Fibroblast of skin of left quadriceps (primary cell): Measurements from ENCODE around the gene VAMP3.
A peak's percentile ranks its signal among the peaks of the same experiment; 100 is the strongest.

Source experiments
- DNase-seq, 2 experiments: peaks; one replicate each; pipeline ENCODE4 v3.0.0-alpha.2; 2013; ENCODE audit warnings: low read depth in 2 of 2

The VAMP3 gene

DNA sequence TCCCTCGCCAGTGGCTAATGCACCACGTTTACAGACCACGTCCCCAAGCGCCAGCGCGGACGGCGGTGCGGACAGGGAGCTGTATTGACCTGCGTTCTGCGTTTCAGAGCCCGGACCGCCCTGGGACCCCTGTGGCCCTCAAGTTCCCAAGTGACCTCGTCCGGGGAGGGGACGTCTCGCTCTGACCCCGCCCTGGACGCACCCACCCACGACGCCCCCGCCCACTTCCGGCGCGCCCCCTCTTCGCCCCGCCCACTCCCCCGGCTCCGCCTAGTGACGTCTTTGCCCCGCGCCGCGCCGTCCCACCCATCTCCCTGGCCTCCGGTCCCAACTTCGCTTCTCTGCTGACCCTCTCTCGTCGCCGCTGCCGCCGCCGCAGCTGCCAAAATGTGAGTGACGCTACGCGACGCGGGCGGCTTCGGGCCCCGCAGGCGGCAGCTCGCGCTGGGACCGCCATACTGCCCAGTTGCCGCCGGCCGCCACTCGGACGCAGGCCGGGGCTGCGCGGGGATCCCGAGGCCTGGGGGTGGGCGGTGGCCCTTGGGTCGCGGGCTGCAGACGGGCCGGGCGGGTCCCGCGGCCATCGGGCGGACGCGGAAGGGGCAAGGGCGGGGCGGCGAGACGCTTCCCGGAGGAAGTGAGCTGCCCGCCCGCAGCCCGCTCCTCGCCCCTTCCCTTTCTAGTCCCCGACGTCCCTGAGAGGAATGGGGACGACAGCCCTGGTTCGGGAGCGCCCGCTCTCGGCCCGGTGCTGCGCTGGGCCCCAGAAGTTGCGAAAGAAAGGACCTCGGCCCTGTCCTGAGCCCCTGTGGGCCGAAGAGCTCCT, at the start of gene VAMP3:
Gene VAMP3, plus strand, starts transcription at position 300 of the 826 bp plus-strand sequence. Its CDS starts 88 bp downstream, at position 388.
- DNase-seq: peak; percentile 35 to 46

DNA sequence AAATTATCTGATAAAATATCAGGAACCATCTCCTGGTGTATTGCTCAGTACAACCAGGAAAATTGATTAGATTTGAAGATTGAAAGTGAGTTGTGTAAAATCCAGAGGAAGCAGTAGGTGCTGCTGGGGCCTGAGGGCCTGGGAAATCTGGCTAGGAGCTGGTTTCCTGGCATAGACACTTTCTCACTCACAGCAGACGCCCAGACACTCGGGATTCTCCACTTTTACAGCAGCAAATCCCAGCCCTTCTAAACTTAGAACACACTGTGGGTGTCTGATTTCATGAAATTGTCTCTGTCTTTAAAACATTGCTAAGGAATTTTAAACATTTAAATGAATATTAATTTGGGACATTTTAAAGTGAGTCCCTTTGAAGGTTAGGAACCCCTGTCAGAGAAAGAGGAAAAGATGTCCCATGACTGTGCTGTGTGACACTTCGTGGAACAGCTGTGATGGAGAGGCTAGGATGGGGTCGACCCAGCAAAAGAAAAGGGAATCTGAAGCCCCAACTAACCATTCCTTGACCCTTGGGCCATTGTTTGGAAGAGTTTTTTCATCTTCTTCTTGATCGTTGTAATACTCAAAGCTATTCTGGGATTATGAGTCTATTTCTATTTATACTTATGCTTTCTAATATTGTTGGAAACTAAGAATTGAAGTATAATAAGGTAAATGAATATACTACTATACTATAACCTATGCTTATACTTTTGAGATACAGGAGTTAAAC, 49.0 kb upstream of the VAMP3 start:
- DNase-seq: no peak

DNA sequence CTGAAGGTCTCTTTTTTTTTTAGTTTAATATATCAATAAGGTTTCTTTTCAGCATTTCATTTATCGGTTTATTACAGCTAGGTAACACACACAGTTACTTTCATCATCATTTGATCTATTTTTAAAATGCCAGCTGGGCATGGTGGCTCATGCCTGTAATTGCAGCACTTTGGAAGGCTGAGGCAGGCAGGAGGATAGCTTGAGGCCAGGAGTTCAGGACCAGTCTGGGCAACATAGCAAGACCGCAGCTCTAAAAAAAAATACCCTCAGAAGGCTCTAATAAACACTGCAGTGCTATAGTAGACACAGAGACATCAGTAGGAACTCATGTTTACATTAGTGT, 48.5 kb upstream of the VAMP3 start:
- DNase-seq: no peak

DNA sequence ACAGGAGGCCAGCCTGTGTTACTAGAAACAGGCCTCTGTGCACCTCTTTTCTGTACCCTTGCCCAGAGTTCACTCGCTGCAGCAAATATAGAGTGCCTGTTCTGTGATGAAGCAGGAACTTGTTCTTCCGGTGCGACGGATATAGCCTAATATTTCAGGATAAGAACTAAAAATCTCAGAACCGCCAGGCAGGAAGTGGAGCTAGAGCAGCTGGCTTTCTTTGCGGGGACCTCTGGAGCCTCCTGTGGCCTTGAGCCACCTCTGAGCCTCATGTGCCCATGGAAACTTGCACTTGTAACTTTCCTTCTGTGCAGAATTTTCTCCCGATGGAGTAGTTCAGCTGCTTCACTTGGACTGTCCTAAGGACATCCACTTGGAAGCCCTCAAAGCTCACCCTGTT, 44.5 kb upstream of the VAMP3 start:
- DNase-seq: no peak

GRCh38 chr1:7727809-7728471, 43.2 kb upstream of the VAMP3 start:
- no peak for DNase-seq

DNA sequence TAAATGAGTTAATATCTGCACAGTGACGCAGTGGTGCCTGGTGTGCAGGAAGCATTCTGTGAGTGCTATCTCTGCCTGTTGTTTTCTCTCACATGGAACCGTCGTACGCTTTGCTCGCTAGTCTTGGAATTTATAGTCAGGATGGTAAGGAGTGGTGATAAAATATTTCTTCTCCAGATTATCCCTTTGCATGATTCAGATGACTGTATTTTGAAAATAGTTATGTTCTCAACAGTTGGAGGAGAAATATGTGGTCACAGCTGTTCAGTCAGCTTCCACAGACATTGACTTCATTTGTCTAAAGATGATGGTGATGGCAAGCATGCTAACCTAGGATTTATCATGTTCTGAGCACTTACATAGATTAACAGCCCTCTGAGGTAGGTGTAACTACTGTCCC, 41.3 kb upstream of the VAMP3 start:
- no peak for DNase-seq

GRCh38 chr1:7732331-7732730, 38.8 kb upstream of the VAMP3 start:
- no peak for DNase-seq

DNA sequence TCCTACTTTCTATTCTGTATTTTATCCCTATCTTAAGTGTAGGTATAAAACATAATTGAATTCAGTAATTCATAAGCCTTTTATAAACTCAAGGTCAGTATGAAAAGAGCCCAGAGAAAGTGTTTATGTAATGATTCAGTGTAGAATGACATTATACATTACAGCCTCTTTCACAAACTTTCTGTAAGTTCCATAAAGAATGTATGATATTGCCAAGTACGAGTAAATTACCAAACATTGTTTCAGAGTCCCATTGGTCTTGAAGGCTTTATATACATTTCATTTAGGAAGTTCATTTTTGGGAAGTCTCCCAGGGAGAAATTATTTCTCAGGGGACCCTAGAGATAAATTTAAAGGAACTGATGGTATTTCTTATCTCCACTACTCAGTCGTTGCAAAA, 37.8 kb upstream of the VAMP3 start:
- no peak for DNase-seq

GRCh38 chr1:7738044-7738443, 33.1 kb upstream of the VAMP3 start:
- DNase-seq: no peak

DNA sequence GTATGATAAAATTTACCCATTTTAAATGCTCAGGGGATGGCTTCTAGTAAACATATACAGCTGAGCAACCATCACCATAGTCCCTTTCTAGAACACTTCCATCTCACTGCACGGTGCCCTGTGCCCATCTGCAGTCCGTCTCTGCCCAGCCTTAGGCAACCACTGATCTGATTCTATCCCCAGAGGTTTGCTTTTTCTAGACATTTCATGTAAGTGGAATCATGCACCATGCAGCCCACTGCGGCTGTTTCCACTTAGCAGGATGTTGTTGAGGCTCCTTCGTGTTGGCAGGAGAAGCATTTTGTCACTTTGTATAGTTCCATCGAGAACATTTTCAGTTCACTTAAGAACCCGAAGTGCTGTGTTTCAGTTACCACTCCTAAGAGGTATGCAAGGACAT, 27.8 kb upstream of the VAMP3 start:
- DNase-seq: no peak

- DNase-seq: no peak
These were observed 26.2 kb upstream of the VAMP3 start for GRCh38 chr1:7744882-7745281.

DNA sequence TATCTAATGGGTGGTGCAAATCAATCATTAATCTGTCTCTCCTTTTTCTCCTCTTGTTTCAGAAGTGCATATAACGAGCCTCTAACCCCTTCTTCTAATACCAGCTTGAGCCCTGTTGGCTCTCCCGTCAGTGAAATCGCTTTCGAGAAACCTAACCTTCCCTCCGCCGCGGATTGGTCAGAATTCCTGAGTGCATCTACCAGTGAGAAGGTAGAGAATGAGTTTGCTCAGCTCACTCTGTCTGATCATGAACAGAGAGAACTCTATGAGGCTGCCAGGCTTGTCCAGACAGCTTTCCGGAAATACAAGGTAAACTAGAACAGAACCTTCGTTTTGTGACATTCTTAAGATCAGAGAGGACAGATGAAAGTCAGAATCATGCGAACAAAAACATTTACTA, 25.3 kb upstream of the VAMP3 start:
- DNase-seq: no peak

DNA sequence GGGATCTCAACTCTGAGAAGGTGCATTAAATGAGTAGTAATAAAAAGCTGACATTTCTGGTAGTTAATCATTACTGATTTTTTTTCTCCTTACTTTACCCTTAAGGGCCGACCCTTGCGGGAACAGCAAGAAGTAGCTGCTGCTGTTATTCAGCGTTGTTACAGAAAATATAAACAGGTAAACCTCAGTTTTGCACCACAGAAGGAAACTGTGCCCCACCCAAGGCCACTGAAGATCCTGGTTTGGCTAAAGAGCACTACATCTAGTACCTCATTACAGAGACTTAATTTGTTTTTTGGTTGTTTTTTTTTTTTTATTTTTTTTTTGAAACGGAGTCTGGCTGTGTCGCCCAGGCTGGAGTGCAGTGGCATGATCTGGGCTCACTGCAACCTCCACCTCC, 23.5 kb upstream of the VAMP3 start:
- DNase-seq: no peak

GRCh38 chr1:7749126-7749525, 22.0 kb upstream of the VAMP3 start:
- no peak for DNase-seq

DNA sequence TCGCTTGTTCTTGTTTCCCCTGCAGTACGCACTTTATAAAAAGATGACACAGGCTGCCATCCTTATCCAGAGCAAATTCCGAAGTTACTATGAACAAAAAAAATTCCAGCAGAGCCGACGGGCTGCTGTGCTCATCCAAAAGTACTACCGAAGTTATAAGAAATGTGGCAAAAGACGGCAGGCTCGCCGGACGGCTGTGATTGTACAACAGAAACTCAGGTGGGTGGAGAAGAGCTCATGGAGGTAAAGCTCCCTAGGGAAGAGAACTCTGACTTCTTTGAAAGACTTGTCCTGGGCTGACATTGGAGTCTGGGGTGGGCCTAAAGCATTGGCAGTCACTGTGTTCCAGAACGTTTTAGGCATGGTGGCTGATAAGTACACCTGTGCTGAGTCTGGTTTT, 19.9 kb upstream of the VAMP3 start:
- no peak for DNase-seq

DNA sequence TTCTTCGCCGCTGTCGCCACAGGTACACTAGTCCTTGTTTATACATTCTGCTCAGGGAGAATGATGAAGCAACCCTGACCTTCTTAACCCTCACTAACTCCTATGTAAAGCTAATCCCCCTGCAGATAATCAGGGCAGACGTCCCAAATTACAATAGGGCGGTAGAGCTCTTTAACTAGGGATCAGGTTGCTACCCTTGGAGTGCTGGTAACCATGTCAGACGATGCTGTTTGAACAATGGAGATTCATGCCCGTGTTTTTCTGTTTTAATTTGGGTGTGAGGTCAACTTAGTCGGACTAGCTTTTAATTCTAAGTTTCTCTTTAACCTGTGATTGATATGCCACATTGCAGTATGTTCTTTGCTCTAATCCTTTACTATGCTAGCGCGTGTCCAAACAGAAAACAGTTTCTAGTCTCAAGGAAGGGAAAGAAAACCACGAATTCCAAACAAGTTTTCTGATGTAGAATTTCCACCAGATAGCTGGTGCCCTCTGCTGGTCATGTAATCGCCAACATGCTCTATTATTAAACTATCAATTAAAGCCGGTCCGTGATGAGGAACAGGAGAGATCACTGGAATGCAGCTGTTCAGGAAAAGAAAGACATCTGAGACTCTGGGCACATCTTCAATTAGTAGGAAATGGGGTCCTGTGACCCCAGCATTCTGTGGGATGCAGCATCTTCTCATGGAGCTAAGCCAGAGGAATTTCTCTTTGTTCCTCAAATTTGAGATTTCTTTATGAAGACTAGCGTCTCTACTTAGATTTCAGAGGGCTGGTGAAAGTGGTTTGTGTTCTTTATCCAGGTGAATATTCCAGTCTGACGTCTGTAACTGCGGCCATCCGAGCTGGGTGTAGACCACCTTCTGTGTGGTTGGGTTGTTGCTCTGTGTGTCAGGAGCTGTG, 18.3 kb upstream of the VAMP3 start:
- peak; percentile 45 to 52 for DNase-seq

DNA sequence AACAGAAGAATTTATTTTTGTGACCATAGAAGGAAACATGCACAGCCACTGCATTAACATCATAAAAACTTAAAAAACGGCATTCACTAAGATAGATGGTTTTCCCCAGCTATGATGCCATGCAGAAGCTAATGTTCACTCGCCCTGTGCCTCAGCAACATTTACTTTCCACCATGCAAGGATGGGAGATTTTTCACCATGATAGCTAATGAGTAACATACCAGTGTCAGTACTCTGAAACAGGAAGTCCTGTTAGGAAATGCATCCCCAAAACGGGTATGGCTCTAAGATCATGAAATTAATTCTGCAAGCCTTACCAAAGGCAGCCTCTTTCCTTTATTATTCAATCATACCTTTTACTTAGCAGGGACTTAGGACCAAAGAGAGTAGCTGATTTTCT, 17.5 kb upstream of the VAMP3 start:
- DNase-seq: no peak

DNA sequence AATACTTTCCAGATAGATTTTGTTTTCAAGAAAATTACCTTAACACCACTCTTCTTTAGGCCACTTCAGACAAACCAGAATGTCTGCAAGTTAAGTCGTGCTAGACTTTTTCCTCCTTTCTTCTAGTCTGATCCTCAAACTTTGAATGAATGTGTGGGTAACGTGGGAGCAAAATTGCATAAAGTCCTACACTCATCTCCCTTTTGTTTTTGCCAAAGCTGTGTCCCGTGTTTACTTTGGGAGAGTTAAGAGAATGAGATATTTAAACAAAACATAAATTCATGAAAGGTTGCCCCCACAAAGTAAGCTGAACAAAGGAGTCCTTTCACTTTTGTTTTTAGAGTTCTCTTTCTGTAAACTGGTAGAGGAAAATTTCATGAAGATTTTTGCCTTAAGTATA, 16.9 kb upstream of the VAMP3 start:
- no peak for DNase-seq

DNA sequence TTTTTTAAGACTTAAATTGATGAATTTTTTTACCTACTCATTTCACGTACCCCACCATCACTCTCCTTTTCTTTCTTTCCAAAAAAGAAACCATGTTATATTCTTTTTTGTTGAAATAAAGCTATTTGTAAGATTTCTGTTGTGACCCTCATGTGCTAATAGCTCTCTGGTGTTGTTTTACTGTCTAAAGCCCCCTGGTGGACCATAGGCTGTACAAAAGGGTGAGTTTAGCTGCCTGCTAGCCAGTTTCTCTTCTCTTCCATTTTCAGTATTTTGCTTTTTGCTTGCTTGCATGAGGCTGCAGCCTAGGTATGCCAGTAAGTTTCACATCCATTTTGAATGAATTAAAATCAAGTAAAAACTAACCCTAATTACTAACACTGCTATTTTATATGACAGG, 15.6 kb upstream of the VAMP3 start:
- no peak for DNase-seq

- no peak for DNase-seq
These were observed 10.9 kb upstream of the VAMP3 start for GRCh38 chr1:7760245-7760644.

GRCh38 chr1:7761103-7761502, 10.0 kb upstream of the VAMP3 start:
- DNase-seq: no peak

DNA sequence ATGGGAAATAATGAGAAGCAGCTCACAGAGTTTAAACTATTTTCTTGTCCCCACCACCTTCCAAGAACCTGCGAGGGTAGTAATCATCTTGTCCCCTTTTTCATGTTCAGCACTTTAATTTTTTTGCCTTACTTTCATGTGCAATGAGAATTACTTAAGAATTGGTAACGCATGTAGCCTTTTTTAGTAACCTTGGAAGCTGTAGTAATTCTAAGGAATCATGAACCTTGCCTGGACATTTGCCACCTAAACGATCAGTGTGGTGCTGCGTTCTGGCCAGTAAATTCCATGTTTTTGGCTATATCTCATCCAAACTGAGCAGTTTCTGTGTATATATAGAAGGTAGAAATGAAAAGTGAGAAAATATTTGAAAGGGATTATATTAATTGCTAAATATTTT, 3.9 kb upstream of the VAMP3 start:
- no peak for DNase-seq
